ENCODE results near the gene DNMBP. TPM values are rescaled to one million over a fixed set of nuclear protein-coding genes. Genes with fewer than 3 reads are reported as not detected.

The DNMBP gene
- total RNA-seq, 1 experiment from 2014 or later: 19.7 TPM

DNA sequence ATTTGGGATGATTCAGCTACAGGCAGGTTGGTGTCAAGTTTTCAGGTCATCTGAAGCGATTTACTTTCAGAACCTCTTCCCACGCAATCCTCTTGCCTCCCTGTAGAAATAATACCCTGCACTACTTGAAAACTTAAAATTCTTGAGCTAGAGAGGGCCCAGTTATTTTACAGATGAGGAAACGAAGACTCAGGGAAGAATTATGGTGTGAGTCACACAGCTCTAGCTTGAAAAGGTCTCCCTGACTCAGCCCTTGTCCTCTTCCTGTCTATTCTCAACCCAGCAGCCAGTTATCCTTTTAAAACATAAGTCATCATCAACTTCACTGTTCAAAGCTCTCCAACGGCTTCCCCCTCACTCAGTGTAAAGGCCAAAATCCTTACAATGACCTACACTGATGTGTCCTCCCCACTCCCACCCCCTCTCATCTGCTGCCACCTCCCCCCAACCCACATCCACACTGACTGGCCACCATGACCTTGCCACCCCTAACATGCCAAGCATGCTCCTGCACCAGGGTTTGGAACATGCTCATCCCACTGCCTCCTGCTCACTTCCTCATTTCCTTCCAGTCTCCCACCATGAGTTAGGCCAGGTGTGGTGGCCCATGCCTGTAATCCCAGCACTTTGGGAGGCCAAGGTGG, 3.4 kb downstream of the DNMBP start:
- 0 out of 2 replicates have a peak, but pooled peaks cover 8% of the 10 kb centered on the region for H3K9me3 Mint-ChIP-seq
- H3K27me3 Mint-ChIP-seq (ENCODE audit: low read depth): peaks cover 21% of the 10 kb centered on the region
- DNase-seq (ENCODE audit: low spot score): no peak
- peak overlapping the region; percentile 26; the same call in 1 of the 2 replicates for H3K27ac Mint-ChIP-seq
- ChIA-PET CTCF (interaction anchor here (0.5 kb wide), 1 partner anchor 14 kb away, joined by 3 read pairs; no protein-coding TSS in a partner anchor), POLR2A (interaction anchor here (0.6 kb wide), 1 partner anchor 558 kb away, joined by 6 read pairs; no protein-coding TSS in a partner anchor)
- ATAC-seq: no peak
- H3K4me3 Mint-ChIP-seq: no peak overlapping the region
- H3K4me1 Mint-ChIP-seq: peaks cover 40% of the 10 kb centered on the region
- H3K36me3 Mint-ChIP-seq: no peaks in the 10 kb centered on the region; the same call in 1 of the 2 replicates
- TF ChIP-seq, protein P1, sequence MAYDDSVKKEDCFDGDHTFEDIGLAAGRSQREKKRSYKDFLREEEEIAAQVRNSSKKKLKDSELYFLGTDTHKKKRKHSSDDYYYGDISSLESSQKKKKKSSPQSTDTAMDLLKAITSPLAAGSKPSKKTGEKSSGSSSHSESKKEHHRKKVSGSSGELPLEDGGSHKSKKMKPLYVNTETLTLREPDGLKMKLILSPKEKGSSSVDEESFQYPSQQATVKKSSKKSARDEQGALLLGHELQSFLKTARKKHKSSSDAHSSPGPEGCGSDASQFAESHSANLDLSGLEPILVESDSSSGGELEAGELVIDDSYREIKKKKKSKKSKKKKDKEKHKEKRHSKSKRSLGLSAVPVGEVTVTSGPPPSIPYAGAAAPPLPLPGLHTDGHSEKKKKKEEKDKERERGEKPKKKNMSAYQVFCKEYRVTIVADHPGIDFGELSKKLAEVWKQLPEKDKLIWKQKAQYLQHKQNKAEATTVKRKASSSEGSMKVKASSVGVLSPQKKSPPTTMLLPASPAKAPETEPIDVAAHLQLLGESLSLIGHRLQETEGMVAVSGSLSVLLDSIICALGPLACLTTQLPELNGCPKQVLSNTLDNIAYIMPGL (CRISPR knock-in tag; IDR thresholded peaks at IDR 0.05): no peak
- no peak for TF ChIP-seq NR3C1 (CRISPR knock-in tag; conservative IDR thresholded peaks at IDR 0.05; ENCODE audit: low read depth)

DNA sequence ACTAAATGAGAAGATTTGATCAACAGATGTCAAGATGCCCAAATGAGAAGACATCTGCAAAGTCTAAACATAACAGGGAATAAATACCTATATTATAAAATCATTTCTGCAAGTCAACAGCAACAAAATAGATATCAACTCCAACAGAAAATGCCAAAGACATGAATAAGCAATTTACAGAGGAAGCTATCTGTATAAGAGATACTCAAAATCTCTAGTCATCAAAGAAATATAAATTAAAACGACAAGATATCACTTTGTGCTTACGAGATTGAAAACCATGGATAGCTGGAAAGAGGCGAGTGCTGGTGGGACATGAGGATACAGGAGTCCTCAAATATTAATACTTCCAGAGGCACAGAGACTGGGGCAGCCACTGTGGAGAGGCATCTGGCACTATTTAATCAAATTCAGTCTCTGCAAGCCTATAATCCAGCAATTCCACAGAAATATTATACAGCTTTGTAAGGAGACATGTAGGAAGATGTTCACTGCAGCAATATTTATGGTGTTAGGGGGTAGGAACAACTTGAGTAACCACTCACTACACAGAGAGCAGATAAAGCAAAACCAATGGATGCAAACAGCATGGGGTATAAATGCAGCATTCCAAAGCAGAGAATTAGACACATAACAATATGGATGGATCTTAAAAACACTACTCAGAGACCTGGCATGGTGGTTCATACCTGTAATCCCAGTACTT, 4.8 kb downstream of the DNMBP start:
- ChIA-PET CTCF (no interaction called here), POLR2A (no interaction called here)
- Mint-ChIP-seq H3K36me3 (no peaks in the 10 kb centered on the region; the same call in 1 of the 2 replicates), H3K4me3 (no peak overlapping the region), H3K9me3 (0 out of 2 replicates have a peak, but pooled peaks cover 8% of the 10 kb centered on the region), H3K4me1 (peaks cover 40% of the 10 kb centered on the region), H3K27ac (no peak overlapping the region), H3K27me3 (ENCODE audit: low read depth) (peaks cover 9% of the 10 kb centered on the region)
- ATAC-seq (no peak), DNase-seq (ENCODE audit: low spot score) (no peak)
- TF ChIP-seq, protein P2, sequence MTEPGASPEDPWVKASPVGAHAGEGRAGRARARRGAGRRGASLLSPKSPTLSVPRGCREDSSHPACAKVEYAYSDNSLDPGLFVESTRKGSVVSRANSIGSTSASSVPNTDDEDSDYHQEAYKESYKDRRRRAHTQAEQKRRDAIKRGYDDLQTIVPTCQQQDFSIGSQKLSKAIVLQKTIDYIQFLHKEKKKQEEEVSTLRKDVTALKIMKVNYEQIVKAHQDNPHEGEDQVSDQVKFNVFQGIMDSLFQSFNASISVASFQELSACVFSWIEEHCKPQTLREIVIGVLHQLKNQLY (CRISPR knock-in tag; IDR thresholded peaks at IDR 0.05): no peak
- TF ChIP-seq, protein P3, sequence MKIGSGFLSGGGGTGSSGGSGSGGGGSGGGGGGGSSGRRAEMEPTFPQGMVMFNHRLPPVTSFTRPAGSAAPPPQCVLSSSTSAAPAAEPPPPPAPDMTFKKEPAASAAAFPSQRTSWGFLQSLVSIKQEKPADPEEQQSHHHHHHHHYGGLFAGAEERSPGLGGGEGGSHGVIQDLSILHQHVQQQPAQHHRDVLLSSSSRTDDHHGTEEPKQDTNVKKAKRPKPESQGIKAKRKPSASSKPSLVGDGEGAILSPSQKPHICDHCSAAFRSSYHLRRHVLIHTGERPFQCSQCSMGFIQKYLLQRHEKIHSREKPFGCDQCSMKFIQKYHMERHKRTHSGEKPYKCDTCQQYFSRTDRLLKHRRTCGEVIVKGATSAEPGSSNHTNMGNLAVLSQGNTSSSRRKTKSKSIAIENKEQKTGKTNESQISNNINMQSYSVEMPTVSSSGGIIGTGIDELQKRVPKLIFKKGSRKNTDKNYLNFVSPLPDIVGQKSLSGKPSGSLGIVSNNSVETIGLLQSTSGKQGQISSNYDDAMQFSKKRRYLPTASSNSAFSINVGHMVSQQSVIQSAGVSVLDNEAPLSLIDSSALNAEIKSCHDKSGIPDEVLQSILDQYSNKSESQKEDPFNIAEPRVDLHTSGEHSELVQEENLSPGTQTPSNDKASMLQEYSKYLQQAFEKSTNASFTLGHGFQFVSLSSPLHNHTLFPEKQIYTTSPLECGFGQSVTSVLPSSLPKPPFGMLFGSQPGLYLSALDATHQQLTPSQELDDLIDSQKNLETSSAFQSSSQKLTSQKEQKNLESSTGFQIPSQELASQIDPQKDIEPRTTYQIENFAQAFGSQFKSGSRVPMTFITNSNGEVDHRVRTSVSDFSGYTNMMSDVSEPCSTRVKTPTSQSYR (CRISPR knock-in tag; IDR thresholded peaks at IDR 0.05): no peak
- TF ChIP-seq ATF1 (CRISPR knock-in tag; IDR thresholded peaks at IDR 0.05) (no peak), KAT7 (CRISPR knock-in tag; IDR thresholded peaks at IDR 0.05; ENCODE audit: borderline replicate concordance) (no peak), ZNF232 (CRISPR knock-in tag; IDR thresholded peaks at IDR 0.05) (no peak), NR1H2 (CRISPR knock-in tag; IDR thresholded peaks at IDR 0.05) (no peak), GTF2I (CRISPR knock-in tag; conservative IDR thresholded peaks at IDR 0.05) (no peak), NR2C2 (CRISPR knock-in tag; IDR thresholded peaks at IDR 0.05) (no peak), ZNF263 (CRISPR knock-in tag; IDR thresholded peaks at IDR 0.05; ENCODE audit: low read depth) (no peak), OVOL2 (CRISPR knock-in tag; IDR thresholded peaks at IDR 0.05; ENCODE audit: borderline replicate concordance) (no peak), ZNF423 (CRISPR knock-in tag; IDR thresholded peaks at IDR 0.05) (no peak), ZNF416 (CRISPR knock-in tag; IDR thresholded peaks at IDR 0.05) (no peak), FOXP1 (CRISPR knock-in tag; IDR thresholded peaks at IDR 0.05; ENCODE audit: borderline replicate concordance) (no peak), RORB (CRISPR knock-in tag; IDR thresholded peaks at IDR 0.05) (no peak)
- TF ChIP-seq, protein P4, sequence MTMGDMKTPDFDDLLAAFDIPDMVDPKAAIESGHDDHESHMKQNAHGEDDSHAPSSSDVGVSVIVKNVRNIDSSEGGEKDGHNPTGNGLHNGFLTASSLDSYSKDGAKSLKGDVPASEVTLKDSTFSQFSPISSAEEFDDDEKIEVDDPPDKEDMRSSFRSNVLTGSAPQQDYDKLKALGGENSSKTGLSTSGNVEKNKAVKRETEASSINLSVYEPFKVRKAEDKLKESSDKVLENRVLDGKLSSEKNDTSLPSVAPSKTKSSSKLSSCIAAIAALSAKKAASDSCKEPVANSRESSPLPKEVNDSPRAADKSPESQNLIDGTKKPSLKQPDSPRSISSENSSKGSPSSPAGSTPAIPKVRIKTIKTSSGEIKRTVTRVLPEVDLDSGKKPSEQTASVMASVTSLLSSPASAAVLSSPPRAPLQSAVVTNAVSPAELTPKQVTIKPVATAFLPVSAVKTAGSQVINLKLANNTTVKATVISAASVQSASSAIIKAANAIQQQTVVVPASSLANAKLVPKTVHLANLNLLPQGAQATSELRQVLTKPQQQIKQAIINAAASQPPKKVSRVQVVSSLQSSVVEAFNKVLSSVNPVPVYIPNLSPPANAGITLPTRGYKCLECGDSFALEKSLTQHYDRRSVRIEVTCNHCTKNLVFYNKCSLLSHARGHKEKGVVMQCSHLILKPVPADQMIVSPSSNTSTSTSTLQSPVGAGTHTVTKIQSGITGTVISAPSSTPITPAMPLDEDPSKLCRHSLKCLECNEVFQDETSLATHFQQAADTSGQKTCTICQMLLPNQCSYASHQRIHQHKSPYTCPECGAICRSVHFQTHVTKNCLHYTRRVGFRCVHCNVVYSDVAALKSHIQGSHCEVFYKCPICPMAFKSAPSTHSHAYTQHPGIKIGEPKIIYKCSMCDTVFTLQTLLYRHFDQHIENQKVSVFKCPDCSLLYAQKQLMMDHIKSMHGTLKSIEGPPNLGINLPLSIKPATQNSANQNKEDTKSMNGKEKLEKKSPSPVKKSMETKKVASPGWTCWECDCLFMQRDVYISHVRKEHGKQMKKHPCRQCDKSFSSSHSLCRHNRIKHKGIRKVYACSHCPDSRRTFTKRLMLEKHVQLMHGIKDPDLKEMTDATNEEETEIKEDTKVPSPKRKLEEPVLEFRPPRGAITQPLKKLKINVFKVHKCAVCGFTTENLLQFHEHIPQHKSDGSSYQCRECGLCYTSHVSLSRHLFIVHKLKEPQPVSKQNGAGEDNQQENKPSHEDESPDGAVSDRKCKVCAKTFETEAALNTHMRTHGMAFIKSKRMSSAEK (CRISPR knock-in tag; IDR thresholded peaks at IDR 0.05; ENCODE audit: borderline replicate concordance): no peak
- TF ChIP-seq, protein P5, sequence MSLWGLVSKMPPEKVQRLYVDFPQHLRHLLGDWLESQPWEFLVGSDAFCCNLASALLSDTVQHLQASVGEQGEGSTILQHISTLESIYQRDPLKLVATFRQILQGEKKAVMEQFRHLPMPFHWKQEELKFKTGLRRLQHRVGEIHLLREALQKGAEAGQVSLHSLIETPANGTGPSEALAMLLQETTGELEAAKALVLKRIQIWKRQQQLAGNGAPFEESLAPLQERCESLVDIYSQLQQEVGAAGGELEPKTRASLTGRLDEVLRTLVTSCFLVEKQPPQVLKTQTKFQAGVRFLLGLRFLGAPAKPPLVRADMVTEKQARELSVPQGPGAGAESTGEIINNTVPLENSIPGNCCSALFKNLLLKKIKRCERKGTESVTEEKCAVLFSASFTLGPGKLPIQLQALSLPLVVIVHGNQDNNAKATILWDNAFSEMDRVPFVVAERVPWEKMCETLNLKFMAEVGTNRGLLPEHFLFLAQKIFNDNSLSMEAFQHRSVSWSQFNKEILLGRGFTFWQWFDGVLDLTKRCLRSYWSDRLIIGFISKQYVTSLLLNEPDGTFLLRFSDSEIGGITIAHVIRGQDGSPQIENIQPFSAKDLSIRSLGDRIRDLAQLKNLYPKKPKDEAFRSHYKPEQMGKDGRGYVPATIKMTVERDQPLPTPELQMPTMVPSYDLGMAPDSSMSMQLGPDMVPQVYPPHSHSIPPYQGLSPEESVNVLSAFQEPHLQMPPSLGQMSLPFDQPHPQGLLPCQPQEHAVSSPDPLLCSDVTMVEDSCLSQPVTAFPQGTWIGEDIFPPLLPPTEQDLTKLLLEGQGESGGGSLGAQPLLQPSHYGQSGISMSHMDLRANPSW (CRISPR knock-in tag; conservative IDR thresholded peaks at IDR 0.05; ENCODE audit: low read depth): no peak
- TF ChIP-seq, protein P6, sequence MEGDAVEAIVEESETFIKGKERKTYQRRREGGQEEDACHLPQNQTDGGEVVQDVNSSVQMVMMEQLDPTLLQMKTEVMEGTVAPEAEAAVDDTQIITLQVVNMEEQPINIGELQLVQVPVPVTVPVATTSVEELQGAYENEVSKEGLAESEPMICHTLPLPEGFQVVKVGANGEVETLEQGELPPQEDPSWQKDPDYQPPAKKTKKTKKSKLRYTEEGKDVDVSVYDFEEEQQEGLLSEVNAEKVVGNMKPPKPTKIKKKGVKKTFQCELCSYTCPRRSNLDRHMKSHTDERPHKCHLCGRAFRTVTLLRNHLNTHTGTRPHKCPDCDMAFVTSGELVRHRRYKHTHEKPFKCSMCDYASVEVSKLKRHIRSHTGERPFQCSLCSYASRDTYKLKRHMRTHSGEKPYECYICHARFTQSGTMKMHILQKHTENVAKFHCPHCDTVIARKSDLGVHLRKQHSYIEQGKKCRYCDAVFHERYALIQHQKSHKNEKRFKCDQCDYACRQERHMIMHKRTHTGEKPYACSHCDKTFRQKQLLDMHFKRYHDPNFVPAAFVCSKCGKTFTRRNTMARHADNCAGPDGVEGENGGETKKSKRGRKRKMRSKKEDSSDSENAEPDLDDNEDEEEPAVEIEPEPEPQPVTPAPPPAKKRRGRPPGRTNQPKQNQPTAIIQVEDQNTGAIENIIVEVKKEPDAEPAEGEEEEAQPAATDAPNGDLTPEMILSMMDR (IDR thresholded peaks at IDR 0.05): no peak
